Smooth muscle cell (in vitro differentiated cells): ENCODE measurements around the gene BEST2. TPM values are rescaled to one million over a fixed set of nuclear protein-coding genes. Genes with fewer than 3 reads are reported as not detected.

Source experiments
- DNase-seq: peaks from one replicate; lab custom pipeline; 2025; ENCODE audit not compliant: unreplicated experiment; lab: John Stamatoyannopoulos, UW
- H2AFZ ChIP-seq: fragments of 200-600 bp; sonication (generic); 2 replicates; pipeline ENCODE4 v1.6.0; 2016; ENCODE audit warnings: antibody characterized with exemption, low read depth, mild to moderate bottlenecking
- H3F3A ChIP-seq: fragments of 200-600 bp; sonication (generic); 2 replicates; pipeline ENCODE4 v1.6.0; 2017; ENCODE audit warnings: antibody characterized with exemption, low read depth
- H3K27ac ChIP-seq: fragments of 200-600 bp; sonication (generic); 2 replicates; pipeline ENCODE4 v1.5.1; 2016; ENCODE audit warnings: low read depth, mild to moderate bottlenecking
- H3K27me3 ChIP-seq: fragments of 200-600 bp; sonication (generic); 2 replicates; pipeline ENCODE4 v1.6.1; 2016; ENCODE audit warnings: low read depth, mild to moderate bottlenecking
- H3K36me3 ChIP-seq: fragments of 200-600 bp; sonication (generic); 2 replicates; pipeline ENCODE4 v1.5.1; 2016; ENCODE audit warnings: low read depth
- H3K4me1 ChIP-seq: fragments of 200-600 bp; sonication (generic); 2 replicates; pipeline ENCODE4 v1.5.1; 2016; ENCODE audit warnings: low read depth
- H3K4me2 ChIP-seq: fragments of 200-600 bp; sonication (generic); 2 replicates; pipeline ENCODE4 v1.6.0; 2016; ENCODE audit warnings: mild to moderate bottlenecking
- H3K4me3 ChIP-seq: fragments of 200-600 bp; sonication (generic); 2 replicates; pipeline ENCODE4 v1.5.1; 2016; ENCODE audit warnings: mild to moderate bottlenecking
- H3K79me2 ChIP-seq: fragments of 200-600 bp; sonication (generic); 2 replicates; pipeline ENCODE4 v1.6.0; 2016; ENCODE audit warnings: low read depth, mild to moderate bottlenecking
- H3K9ac ChIP-seq: fragments of 200-600 bp; sonication (generic); 2 replicates; pipeline ENCODE4 v1.6.0; 2016; ENCODE audit warnings: low read depth
- H3K9me3 ChIP-seq: fragments of 200-600 bp; sonication (generic); replicated peaks from 2 replicates; pipeline ENCODE4 v1.5.1; 2016; ENCODE audit warnings: low read depth
- H4K20me1 ChIP-seq: fragments of 200-600 bp; sonication (generic); 2 replicates; pipeline ENCODE4 v1.6.0; 2016; ENCODE audit warnings: low read depth
- CTCF ChIP-seq: fragments of 200-600 bp; sonication (generic); IDR thresholded peaks from 2 replicates; pipeline ENCODE4 v1.5.1; 2017; ENCODE audit warnings: borderline replicate concordance, mild to moderate bottlenecking, antibody characterized with exemption; ENCODE audit not compliant: insufficient read depth, poor library complexity, severe bottlenecking
- WGBS: methylation state at CpG from one replicate; pipeline ENCODE4 v1.1.7; 2016; ENCODE audit warnings: low lambda C conversion rate; 5-methylcytosine and 5-hydroxymethylcytosine counted together
- polyA plus RNA-seq: library from polyadenylated mRNA; unstranded; fragments of >200 nt; fragmentation: Nextera tagmentation; extraction: Ambion mirVana; gene quantifications from 2 replicates; pipeline ENCODE4 v1.2.1, GENCODE V29; 2016
- total RNA-seq: library from RNA; depleted of rRNA; stranded (reverse); fragments of >200 nt; gene quantifications from 2 replicates; pipeline ENCODE4 v1.2.3, GENCODE V29; 2014

The BEST2 gene
- total and polyA plus RNA-seq, 2 experiments from 2014 or later, result not detected

DNA sequence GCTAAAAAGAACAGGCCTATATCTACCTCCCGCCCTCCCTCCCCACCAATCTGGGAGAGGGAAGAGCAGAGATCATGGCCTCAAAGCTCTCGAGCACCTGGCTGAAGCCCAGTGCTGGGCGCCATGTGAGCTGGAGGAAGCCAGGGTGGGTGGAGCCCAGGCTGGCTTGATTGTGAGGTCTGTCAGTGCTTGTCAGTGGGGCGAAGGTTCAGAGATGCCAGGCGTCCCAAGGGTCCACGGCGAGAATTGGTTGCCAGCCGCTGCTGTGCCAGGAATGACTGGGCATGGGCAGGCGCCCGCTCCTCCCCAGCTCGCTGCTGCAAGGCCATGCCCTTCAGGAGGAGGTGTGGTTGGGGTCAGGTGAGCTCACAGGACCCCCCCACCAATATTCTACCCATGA is 11.5 kb downstream of the BEST2 start:
- Histone ChIP-seq H3K4me3 (no peak overlapping the region), H3K36me3 (no peaks in the 10 kb centered on the region), H3K27ac (no peak overlapping the region), H4K20me1 (no peaks in the 10 kb centered on the region), H3K4me2 (no peak overlapping the region), H3K4me1 (no peaks in the 10 kb centered on the region), H3F3A (peaks cover 2% of the 10 kb centered on the region), H3K9me3 (no peaks in the 10 kb centered on the region), H3K27me3 (no peaks in the 10 kb centered on the region), H2AFZ (no peak overlapping the region), H3K9ac (no peak overlapping the region), H3K79me2 (no peaks in the 10 kb centered on the region)
- no peak for TF ChIP-seq CTCF
- 92% methylated on average over 11 of the region's 11 CpGs for WGBS
- DNase-seq, result no peak

- WGBS, result 94% methylated on average over 11 of the region's 16 CpGs
- no peak for TF ChIP-seq CTCF
- H3K9me3 ChIP-seq, result no peaks in the 10 kb centered on the region
- H3K4me1 ChIP-seq, result peaks cover 4% of the 10 kb centered on the region
- H3K4me3 ChIP-seq, result no peak overlapping the region
- H3F3A ChIP-seq, result no peaks in the 10 kb centered on the region
- no peaks in the 10 kb centered on the region for H4K20me1 ChIP-seq
- H2AFZ ChIP-seq, result no peak overlapping the region
- H3K79me2 ChIP-seq, result no peaks in the 10 kb centered on the region
- no peak overlapping the region for H3K4me2 ChIP-seq
- H3K9ac ChIP-seq, result no peak overlapping the region
- H3K36me3 ChIP-seq, result no peaks in the 10 kb centered on the region
- H3K27me3 ChIP-seq, result no peaks in the 10 kb centered on the region
- no peak for DNase-seq
- H3K27ac ChIP-seq, result no peak overlapping the region
Measured at GRCh38 chr19:12764698-12765097, 13.1 kb downstream of the BEST2 start.

GRCh38 chr19:12766051-12766521 is 14.5 kb downstream of the BEST2 start:
- no peaks in the 10 kb centered on the region for H3K9me3 ChIP-seq
- peaks cover 6% of the 10 kb centered on the region for H3K4me1 ChIP-seq
- H3K4me2 ChIP-seq, result peak overlapping the region; percentile 80
- H3K9ac ChIP-seq, result no peak overlapping the region
- no peaks in the 10 kb centered on the region for H3F3A ChIP-seq
- TF ChIP-seq CTCF, result peak; percentile 62
- H2AFZ ChIP-seq, result no peak overlapping the region
- 52% methylated on average over 26 of the region's 30 CpGs for WGBS
- no peak overlapping the region for H3K27ac ChIP-seq
- peak; percentile 33 for DNase-seq
- H3K27me3 ChIP-seq, result no peaks in the 10 kb centered on the region
- peak overlapping the region; percentile 58 for H3K4me3 ChIP-seq
- no peaks in the 10 kb centered on the region for H3K79me2 ChIP-seq
- H4K20me1 ChIP-seq, result no peaks in the 10 kb centered on the region
- no peaks in the 10 kb centered on the region for H3K36me3 ChIP-seq

DNA sequence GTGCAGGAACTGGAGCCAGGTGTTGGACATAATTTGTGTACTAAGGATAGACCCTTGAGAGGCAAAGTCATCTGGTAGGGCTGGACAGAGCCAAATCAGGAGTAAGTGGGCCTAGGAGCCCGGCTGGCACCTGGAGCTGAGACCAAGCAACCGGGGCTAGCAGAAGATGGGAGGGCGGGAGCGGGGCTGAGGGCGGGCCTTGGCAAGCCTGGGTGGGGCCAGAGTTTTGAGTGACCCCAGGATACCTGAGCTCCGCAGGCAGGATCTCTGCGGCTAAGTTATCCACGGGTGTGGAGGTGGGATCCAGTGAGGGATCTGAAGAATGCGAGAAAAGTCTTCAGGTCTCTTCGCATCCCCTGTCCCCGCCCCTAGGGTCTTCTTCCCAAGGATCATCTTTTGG is 15.6 kb downstream of the BEST2 start:
- Histone ChIP-seq H3F3A (no peaks in the 10 kb centered on the region), H3K4me1 (peaks cover 6% of the 10 kb centered on the region), H3K36me3 (no peaks in the 10 kb centered on the region), H3K27me3 (no peaks in the 10 kb centered on the region), H2AFZ (no peak overlapping the region), H3K4me3 (no peak overlapping the region), H3K9ac (no peak overlapping the region), H3K4me2 (no peak overlapping the region), H4K20me1 (no peaks in the 10 kb centered on the region), H3K79me2 (no peaks in the 10 kb centered on the region), H3K9me3 (no peaks in the 10 kb centered on the region), H3K27ac (no peak overlapping the region)
- WGBS, result 95% methylated on average over 7 of the region's 11 CpGs
- no peak for DNase-seq
- TF ChIP-seq CTCF, result no peak
